Prostate gland (tissue), 2 donors: ENCODE data around the gene PDCD4.

ENCODE experiments used
- CTCF ChIP-seq, 4 experiments: fragments of 200-600 bp in 2 of 4; fragments of 450-650 bp in 2 of 4; sonication (generic) in 2 of 4; IDR thresholded peaks; 1 replicate in 3 of 4; 2 replicates in 1 of 4; pipeline ENCODE4 v1.5.1; 2016 to 2019; ENCODE audit warnings: antibody characterized with exemption in 4 of 4, mild to moderate bottlenecking in 2 of 4, moderate library complexity in 2 of 4
- POLR2A ChIP-seq: fragments of 450-650 bp; IDR thresholded peaks from one replicate; pipeline ENCODE4 v1.6.1; 2016; ENCODE audit warnings: antibody characterized with exemption, mild to moderate bottlenecking

- no peak for TF ChIP-seq CTCF (IDR thresholded peaks at IDR 0.05)
- no peak for TF ChIP-seq POLR2A
Measured at GRCh38 chr10:110864662-110865140, 7.0 kb upstream of the PDCD4 start.
